GM19467 (cell line): Measurements from ENCODE around the gene KCTD10.
"Not testable (repeated sequence)": the region's sequence is repeated elsewhere in the genome, so short reads cannot be mapped to it uniquely, and the experiment has no call there.

Source experiments
- ATAC-seq: cut with Tn5 transposase; IDR thresholded peaks from one replicate; pipeline ENCODE4 v1.9.1; 2021; ENCODE audit warnings: mild to moderate bottlenecking, moderate library complexity; ENCODE audit not compliant: unreplicated experiment

Gene KCTD10

GRCh38 chr12:109450980-109451379 lies 26.1 kb downstream of the KCTD10 start:
- ATAC-seq, result no peak

- ATAC-seq, result no peak
These were observed 27.1 kb downstream of the KCTD10 start for GRCh38 chr12:109449845-109450532.

GRCh38 chr12:109448707-109449390 lies 28.3 kb downstream of the KCTD10 start:
- no peak for ATAC-seq

GRCh38 chr12:109448272-109448671 lies 28.8 kb downstream of the KCTD10 start:
- no peak for ATAC-seq

GRCh38 chr12:109447482-109447881 lies 29.6 kb downstream of the KCTD10 start:
- no peak for ATAC-seq

- ATAC-seq, result no peak
These were observed 30.2 kb downstream of the KCTD10 start for GRCh38 chr12:109446869-109447268.

- ATAC-seq, result no peak
These were observed 31.9 kb downstream of the KCTD10 start for GRCh38 chr12:109445191-109445609.

GRCh38 chr12:109444259-109444658 lies 32.8 kb downstream of the KCTD10 start:
- no peak for ATAC-seq

- ATAC-seq, result no peak
These were observed 33.3 kb downstream of the KCTD10 start for GRCh38 chr12:109443794-109444193.

GRCh38 chr12:109440851-109441490 lies 36.1 kb downstream of the KCTD10 start:
- no peak for ATAC-seq

- not testable (repeated sequence) for ATAC-seq
These were observed 37.1 kb downstream of the KCTD10 start for GRCh38 chr12:109439951-109440350.

- ATAC-seq, result no peak
These were observed 37.9 kb downstream of the KCTD10 start for GRCh38 chr12:109439181-109439580.

- no peak for ATAC-seq
These were observed 40.9 kb downstream of the KCTD10 start for GRCh38 chr12:109436188-109436560.

- no peak for ATAC-seq
These were observed 41.5 kb downstream of the KCTD10 start for GRCh38 chr12:109435428-109436187.

GRCh38 chr12:109434582-109434981 lies 42.5 kb downstream of the KCTD10 start:
- ATAC-seq, result no peak

GRCh38 chr12:109433618-109434017 lies 43.5 kb downstream of the KCTD10 start:
- ATAC-seq, result no peak

GRCh38 chr12:109432842-109433304 lies 44.2 kb downstream of the KCTD10 start:
- no peak for ATAC-seq

- no peak for ATAC-seq
These were observed 44.7 kb downstream of the KCTD10 start for GRCh38 chr12:109432431-109432830.

GRCh38 chr12:109430244-109430643 lies 46.9 kb downstream of the KCTD10 start:
- ATAC-seq, result no peak

GRCh38 chr12:109428804-109429203 lies 48.3 kb downstream of the KCTD10 start:
- not testable (repeated sequence) for ATAC-seq

GRCh38 chr12:109428037-109428629 lies 49.0 kb downstream of the KCTD10 start:
- peak; percentile 75 for ATAC-seq
